Stimulated activated memory B cell treated with anti-CD40 and anti-IgM and Interleukin-4, amounts not matched to agents 10 μg/mL and 1 μg/mL and 100 μg/mL, for 72 hours (primary cell): ENCODE measurements around the gene IGFBP1.

ENCODE experiments used
- ATAC-seq: fragments of 150-1000 bp; cut with Tn5 transposase; 2 replicates; pipeline ENCODE4 v1.10.0; 2021
- H3K27ac Mint-ChIP-seq: one replicate; pipeline ENCODE4 v1.8.0; 2022; ENCODE audit warnings: mild to moderate bottlenecking, mixed read lengths
- H3K27me3 Mint-ChIP-seq: one replicate; pipeline ENCODE4 v1.8.0; 2022; ENCODE audit warnings: mixed read lengths
- H3K36me3 Mint-ChIP-seq: one replicate; pipeline ENCODE4 v1.8.0; 2022; ENCODE audit warnings: mixed read lengths
- H3K4me1 Mint-ChIP-seq: one replicate; pipeline ENCODE4 v1.8.0; 2022; ENCODE audit warnings: mixed read lengths
- H3K4me3 Mint-ChIP-seq: one replicate; pipeline ENCODE4 v1.8.0; 2022; ENCODE audit warnings: mild to moderate bottlenecking, moderate library complexity, mixed read lengths
- H3K9me3 Mint-ChIP-seq: one replicate; pipeline ENCODE4 v1.8.0; 2022; ENCODE audit warnings: mixed read lengths

The IGFBP1 gene

GRCh38 chr7:45890125-45890901 is 2.0 kb downstream of the IGFBP1 start:
- no peak for ATAC-seq
- Mint-ChIP-seq H3K9me3 (no peaks in the 10 kb centered on the region), H3K4me1 (no peaks in the 10 kb centered on the region), H3K27me3 (peaks cover 47% of the 10 kb centered on the region), H3K36me3 (no peaks in the 10 kb centered on the region), H3K27ac (no peak overlapping the region), H3K4me3 (no peak overlapping the region)

- no peak overlapping the region for H3K27ac Mint-ChIP-seq
- peaks cover 51% of the 10 kb centered on the region for H3K27me3 Mint-ChIP-seq
- H3K36me3 Mint-ChIP-seq = no peaks in the 10 kb centered on the region
- H3K9me3 Mint-ChIP-seq = no peaks in the 10 kb centered on the region
- ATAC-seq = no peak
- H3K4me3 Mint-ChIP-seq = no peak overlapping the region
- no peaks in the 10 kb centered on the region for H3K4me1 Mint-ChIP-seq
Measured at GRCh38 chr7:45890902-45891461, 2.7 kb downstream of the IGFBP1 start.

- no peak for ATAC-seq
- Mint-ChIP-seq H3K27me3 (peaks cover 53% of the 10 kb centered on the region), H3K4me1 (no peaks in the 10 kb centered on the region), H3K9me3 (no peaks in the 10 kb centered on the region), H3K27ac (no peak overlapping the region), H3K36me3 (no peaks in the 10 kb centered on the region), H3K4me3 (no peak overlapping the region)
Measured at GRCh38 chr7:45891462-45892402, 3.4 kb downstream of the IGFBP1 start.

GRCh38 chr7:45892407-45893035 is 4.2 kb downstream of the IGFBP1 start:
- Mint-ChIP-seq H3K9me3 (no peaks in the 10 kb centered on the region), H3K4me3 (no peak overlapping the region), H3K27ac (no peak overlapping the region), H3K4me1 (no peaks in the 10 kb centered on the region), H3K36me3 (no peaks in the 10 kb centered on the region), H3K27me3 (peaks cover 53% of the 10 kb centered on the region)
- no peak for ATAC-seq

- Mint-ChIP-seq H3K4me3 (no peak overlapping the region), H3K36me3 (no peaks in the 10 kb centered on the region), H3K27ac (no peak overlapping the region), H3K9me3 (no peaks in the 10 kb centered on the region), H3K4me1 (no peaks in the 10 kb centered on the region), H3K27me3 (peaks cover 62% of the 10 kb centered on the region)
- no peak for ATAC-seq
Measured at GRCh38 chr7:45893374-45893995, 5.2 kb downstream of the IGFBP1 start.

- Mint-ChIP-seq H3K36me3 (no peaks in the 10 kb centered on the region), H3K4me3 (no peak overlapping the region), H3K4me1 (no peaks in the 10 kb centered on the region), H3K27ac (no peak overlapping the region), H3K9me3 (no peaks in the 10 kb centered on the region), H3K27me3 (peaks cover 59% of the 10 kb centered on the region)
- ATAC-seq = no peak
Measured at GRCh38 chr7:45893996-45894664, 5.8 kb downstream of the IGFBP1 start.

- H3K4me1 Mint-ChIP-seq = no peaks in the 10 kb centered on the region
- ATAC-seq = no peak
- peaks cover 54% of the 10 kb centered on the region for H3K27me3 Mint-ChIP-seq
- H3K9me3 Mint-ChIP-seq = no peaks in the 10 kb centered on the region
- no peaks in the 10 kb centered on the region for H3K36me3 Mint-ChIP-seq
- H3K4me3 Mint-ChIP-seq = no peak overlapping the region
- no peak overlapping the region for H3K27ac Mint-ChIP-seq
Measured at GRCh38 chr7:45894665-45895062, 6.4 kb downstream of the IGFBP1 start.

GRCh38 chr7:45897042-45897690 is 8.9 kb downstream of the IGFBP1 start:
- Mint-ChIP-seq H3K4me1 (no peaks in the 10 kb centered on the region), H3K36me3 (no peaks in the 10 kb centered on the region), H3K27ac (no peak overlapping the region), H3K9me3 (no peaks in the 10 kb centered on the region), H3K27me3 (peaks cover 38% of the 10 kb centered on the region), H3K4me3 (no peak overlapping the region)
- ATAC-seq = no peak

GRCh38 chr7:45898222-45898621 is 9.9 kb downstream of the IGFBP1 start:
- ATAC-seq = no peak
- Mint-ChIP-seq H3K36me3 (no peaks in the 10 kb centered on the region), H3K4me3 (no peak overlapping the region), H3K27me3 (peaks cover 38% of the 10 kb centered on the region), H3K27ac (no peak overlapping the region), H3K9me3 (no peaks in the 10 kb centered on the region), H3K4me1 (no peaks in the 10 kb centered on the region)

- no peak overlapping the region for H3K4me3 Mint-ChIP-seq
- peak; percentile 36 for ATAC-seq
- no peaks in the 10 kb centered on the region for H3K36me3 Mint-ChIP-seq
- H3K27me3 Mint-ChIP-seq = peaks cover 10% of the 10 kb centered on the region
- H3K9me3 Mint-ChIP-seq = peaks cover 3% of the 10 kb centered on the region
- H3K27ac Mint-ChIP-seq = no peak overlapping the region
- H3K4me1 Mint-ChIP-seq = no peaks in the 10 kb centered on the region
Measured at GRCh38 chr7:45901566-45901965, 13.3 kb downstream of the IGFBP1 start.

GRCh38 chr7:45902820-45903219 is 14.5 kb downstream of the IGFBP1 start:
- H3K36me3 Mint-ChIP-seq = no peaks in the 10 kb centered on the region
- no peak overlapping the region for H3K4me3 Mint-ChIP-seq
- no peaks in the 10 kb centered on the region for H3K4me1 Mint-ChIP-seq
- no peak for ATAC-seq
- H3K27ac Mint-ChIP-seq = no peak overlapping the region
- peaks cover 3% of the 10 kb centered on the region for H3K9me3 Mint-ChIP-seq
- peaks cover 6% of the 10 kb centered on the region for H3K27me3 Mint-ChIP-seq

GRCh38 chr7:45909561-45909960 is 21.3 kb downstream of the IGFBP1 start:
- Mint-ChIP-seq H3K4me1 (no peaks in the 10 kb centered on the region), H3K27ac (no peak overlapping the region), H3K9me3 (peaks cover 7% of the 10 kb centered on the region), H3K27me3 (peaks cover 16% of the 10 kb centered on the region), H3K4me3 (no peak overlapping the region), H3K36me3 (no peaks in the 10 kb centered on the region)
- ATAC-seq = no peak

- no peaks in the 10 kb centered on the region for H3K36me3 Mint-ChIP-seq
- H3K4me3 Mint-ChIP-seq = no peak overlapping the region
- no peak overlapping the region for H3K27ac Mint-ChIP-seq
- H3K9me3 Mint-ChIP-seq = peaks cover 7% of the 10 kb centered on the region
- ATAC-seq = no peak
- peaks cover 29% of the 10 kb centered on the region for H3K27me3 Mint-ChIP-seq
- H3K4me1 Mint-ChIP-seq = no peaks in the 10 kb centered on the region
Measured at GRCh38 chr7:45910855-45911254, 22.6 kb downstream of the IGFBP1 start.

GRCh38 chr7:45911311-45911710 is 23.0 kb downstream of the IGFBP1 start:
- Mint-ChIP-seq H3K36me3 (no peaks in the 10 kb centered on the region), H3K4me3 (no peak overlapping the region), H3K4me1 (no peaks in the 10 kb centered on the region), H3K9me3 (peaks cover 7% of the 10 kb centered on the region), H3K27ac (no peak overlapping the region), H3K27me3 (peaks cover 34% of the 10 kb centered on the region)
- no peak for ATAC-seq
